HepG2 (cell line): ENCODE data around the gene COQ5. TPM values are rescaled to one million over a fixed set of nuclear protein-coding genes. Genes with fewer than 3 reads are reported as not detected.

Experiments used
- BCL6 ChIP-seq: IDR thresholded peaks from 2 replicates; pipeline ENCODE4 v1.6.1; 2016; ENCODE audit warnings: missing genetic modification reagents, missing compliant biosample characterization
- CEBPZ ChIP-seq: IDR thresholded peaks from 2 replicates; pipeline ENCODE4 v1.6.1; 2012; ENCODE audit warnings: low read length, improper control_type of control experiment
- E2F1 ChIP-seq: sonication (generic); formaldehyde crosslinking; IDR thresholded peaks from 2 replicates; pipeline ENCODE4 v1.5.0; 2020; ENCODE audit warnings: missing genetic modification reagents
- E2F2 ChIP-seq: sonication (generic); formaldehyde crosslinking; IDR thresholded peaks from 2 replicates; pipeline ENCODE4 v1.4.0; 2020; ENCODE audit warnings: missing genetic modification reagents, borderline replicate concordance
- GLI4 ChIP-seq: sonication (generic); formaldehyde crosslinking; IDR thresholded peaks from 2 replicates; pipeline ENCODE4 v1.5.1; 2020; ENCODE audit warnings: missing genetic modification reagents, mild to moderate bottlenecking, moderate library complexity, borderline replicate concordance
- IKZF5 ChIP-seq: IDR thresholded peaks from 2 replicates; pipeline ENCODE4 v1.6.1; 2018; ENCODE audit warnings: missing genetic modification reagents, mild to moderate bottlenecking, missing compliant biosample characterization
- IRX3 ChIP-seq: sonication (generic); formaldehyde crosslinking; IDR thresholded peaks from 2 replicates; pipeline ENCODE4 v1.8.1; 2023; ENCODE audit warnings: mild to moderate bottlenecking, low read depth, missing genetic modification reagents, borderline replicate concordance
- KDM4B ChIP-seq: sonication (generic); formaldehyde crosslinking; IDR thresholded peaks from 2 replicates; pipeline ENCODE4 v1.4.0; 2020; ENCODE audit warnings: missing genetic modification reagents
- NFYB ChIP-seq: sonication (generic); formaldehyde crosslinking; IDR thresholded peaks from 2 replicates; pipeline ENCODE4 v1.4.0; 2020; ENCODE audit warnings: missing genetic modification reagents
- NKX3-1 ChIP-seq: sonication (generic); formaldehyde crosslinking; IDR thresholded peaks from 2 replicates; pipeline ENCODE4 v1.5.0; 2020; ENCODE audit warnings: missing genetic modification reagents
- POLR2G ChIP-seq: fragments of 200-400 bp; formaldehyde crosslinking; IDR thresholded peaks from 2 replicates; pipeline ENCODE4 v1.6.1; 2018; ENCODE audit warnings: mild to moderate bottlenecking, low read depth, low read length, moderate library complexity
- SKIL ChIP-seq: sonication (generic); formaldehyde crosslinking; IDR thresholded peaks from 2 replicates; pipeline ENCODE4 v1.8.0; 2022; ENCODE audit warnings: missing genetic modification reagents, mild to moderate bottlenecking, moderate library complexity, borderline replicate concordance
- SP2 ChIP-seq: sonication (generic); formaldehyde crosslinking; IDR thresholded peaks from 2 replicates; pipeline ENCODE4 v1.5.1; 2020; ENCODE audit warnings: mild to moderate bottlenecking, missing genetic modification reagents
- TRIM24 ChIP-seq: sonication (generic); formaldehyde crosslinking; IDR thresholded peaks from 2 replicates; pipeline ENCODE4 v1.8.0; 2022; ENCODE audit warnings: mild to moderate bottlenecking, missing genetic modification reagents
- ZEB1 ChIP-seq: IDR thresholded peaks from 2 replicates; pipeline ENCODE4 v1.6.1; 2012; ENCODE audit warnings: mild to moderate bottlenecking, low read depth, inconsistent platforms; ENCODE audit not compliant: insufficient replicate concordance
- ZFY ChIP-seq: sonication (generic); formaldehyde crosslinking; IDR thresholded peaks from 2 replicates; pipeline ENCODE4 v1.4.0; 2020; ENCODE audit warnings: missing genetic modification reagents
- ZMYM3 ChIP-seq: sonication (generic); formaldehyde crosslinking; IDR thresholded peaks from 2 replicates; pipeline ENCODE4 v1.5.1; 2020; ENCODE audit warnings: mild to moderate bottlenecking, missing genetic modification reagents
- ZNF441 ChIP-seq: sonication (generic); formaldehyde crosslinking; IDR thresholded peaks from 2 replicates; pipeline ENCODE4 v1.7.0; 2021; ENCODE audit warnings: missing genetic modification reagents, borderline replicate concordance
- ZNF556 ChIP-seq: sonication (generic); formaldehyde crosslinking; IDR thresholded peaks from 2 replicates; pipeline ENCODE4 v1.4.0; 2020; ENCODE audit warnings: mild to moderate bottlenecking, missing genetic modification reagents, borderline replicate concordance
- ZSCAN22 ChIP-seq: sonication (generic); formaldehyde crosslinking; IDR thresholded peaks from 2 replicates; pipeline ENCODE4 v1.4.0; 2020; ENCODE audit warnings: mild to moderate bottlenecking, missing genetic modification reagents
- polyA plus RNA-seq, 8 experiments: library from polyadenylated mRNA; depleted of rRNA in 3 of 8; stranded (reverse) in 7 of 8; unstranded in 1 of 8; fragments of >200 nt; fragmentation: Illumina TruSeq in 4 of 8; extraction: Trizol in 4 of 8; gene quantifications; 2 replicates each; pipeline versions ENCODE4 v1.2.1 to v1.2.3, GENCODE V29; 2011 to 2016; ENCODE audit warnings: low read depth in 4 of 8, missing spikeins in 1 of 8, mixed read lengths in 1 of 8; ENCODE audit not compliant: insufficient read depth in 1 of 8
- total RNA-seq, 5 experiments: library from RNA; depleted of rRNA; stranded (reverse); fragments of >200 nt; fragmentation: Illumina TruSeq; extraction: Trizol; gene quantifications; 2 replicates each; pipeline ENCODE4 v1.2.3, GENCODE V29; 2016; ENCODE audit warnings: low read depth in 1 of 5

The COQ5 gene
- total and polyA plus RNA-seq, 2 of the 13 experiments (the other 11 are each of a cell fraction or from before 2014, with no cell fraction given), result 36.4 to 41.5 TPM

GRCh38 chr12:120528861-120529525, at the start of gene COQ5 (continued):
- TF ChIP-seq KDM4B (CRISPR knock-in tag) (no peak), CEBPZ (no peak), E2F1 (no peak), NKX3-1 (CRISPR knock-in tag) (no peak; the same call in 1 of the 2 replicates), IKZF5 (CRISPR knock-in tag) (peak; percentile 74; the same call in 1 of the 2 replicates), TRIM24 (CRISPR knock-in tag) (no peak), BCL6 (CRISPR knock-in tag) (peak; percentile 66), ZFY (peak; percentile 78), IRX3 (no peak), SP2 (no peak), NFYB (CRISPR knock-in tag) (no peak), ZNF441 (no peak; the same call in 1 of the 2 replicates), ZSCAN22 (CRISPR knock-in tag) (no peak), GLI4 (no peak), ZNF556 (CRISPR knock-in tag) (peak; percentile 51; the same call in 1 of the 2 replicates), ZEB1 (no peak), ZMYM3 (peak; percentile 68; the same call in 1 of the 2 replicates), POLR2G (peak; percentile 97), E2F2 (no peak), SKIL (CRISPR knock-in tag) (peak; percentile 43; the same call in 1 of the 2 replicates)
